ENCODE data around the gene SYNJ1. TPM values are rescaled to one million over a fixed set of nuclear protein-coding genes. Genes with fewer than 3 reads are reported as not detected.

SYNJ1 gene
- total and polyA plus RNA-seq, 2 of the 13 experiments (the other 11 are each of a cell fraction or from before 2014, with no cell fraction given): 2.0 to 2.7 TPM

- Histone ChIP-seq H2AFZ (ENCODE audit: low read length) (no peak overlapping the region), H3K27me3 (ENCODE audit: control insufficient read depth in 1 of 2, insufficient read depth in 2 of 2, low read length in 2 of 2) (no peaks in the 10 kb centered on the region), H3K4me3 (replicated peaks in 1 of 3; ENCODE audit: insufficient read depth in 1 of 3, low read depth in 2 of 3, low read length in 3 of 3) (no peak overlapping the region), H4K20me1 (ENCODE audit: insufficient read depth, low read length) (no peaks in the 10 kb centered on the region), H3K79me2 (ENCODE audit: insufficient read depth, low read length) (no peaks in the 10 kb centered on the region), H3K9me3 (ENCODE audit: low read length) (no peaks in the 10 kb centered on the region), H3K4me1 (ENCODE audit: insufficient read depth, low read length) (no peaks in the 10 kb centered on the region), H3K27ac (ENCODE audit: extremely low read length, insufficient read depth, low read length) (no peak overlapping the region), H3K9ac (ENCODE audit: insufficient read depth, low read depth, low read length) (no peak overlapping the region), H3K4me2 (ENCODE audit: low read depth, low read length) (no peak overlapping the region), H3K36me3 (replicated peaks in 1 of 2; ENCODE audit: control insufficient read depth in 1 of 2, insufficient read depth in 2 of 2, low read length in 2 of 2) (no peaks in the 10 kb centered on the region)
- ATAC-seq: no peak
- DNase-seq (ENCODE audit: low spot score): no peak
- no TSS peak for BruUV-seq (replicated peaks)
- CTCF ChIA-PET (ENCODE audit: low intra/inter-chr PET ratio, low total read pairs): no interaction called here
- in situ Hi-C loops (cut with HindIII; ENCODE audit: extremely low pct_ligation_motif_present, low pct_unique_long_range_greater_than_20kb) (no loop called here), intact Hi-C loops (cut with micrococcal nuclease; ENCODE audit: unreplicated experiment) (no loop called here)
- POLR2A ChIA-PET: no interaction called here
- no peak for FAIRE-seq
- TF ChIP-seq ZNF629 (CRISPR knock-in tag; conservative IDR thresholded peaks at IDR 0.05) (0 out of 2 replicates have a peak, but pooled peaks have one; percentile 12), REPIN1 (CRISPR knock-in tag; IDR thresholded peaks at IDR 0.05; ENCODE audit: borderline replicate concordance, low read depth) (no peak)
These were observed 34.2 kb downstream of the SYNJ1 start for GRCh38 chr21:32693581-32693980.

DNA sequence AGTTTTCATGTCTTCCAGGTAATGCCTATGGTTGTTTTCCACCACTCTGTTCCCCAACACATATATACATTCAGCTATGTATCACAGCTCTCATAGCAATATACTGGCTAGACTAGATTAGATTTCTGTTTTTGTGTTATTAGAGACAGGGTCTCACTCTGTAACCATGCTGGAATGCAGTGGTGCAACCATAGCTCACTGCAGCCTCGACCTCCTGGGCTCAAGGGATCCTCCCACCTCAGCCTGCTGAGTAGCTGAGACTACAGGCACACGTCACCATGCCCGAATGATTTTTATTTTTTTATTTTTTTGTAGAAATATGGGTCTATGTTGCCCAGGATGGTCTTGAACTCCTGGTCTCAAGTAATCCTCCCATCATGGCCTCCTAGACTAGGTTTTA is 37.7 kb downstream of the SYNJ1 start:
- in situ Hi-C loops (cut with HindIII; ENCODE audit: extremely low pct_ligation_motif_present, low pct_unique_long_range_greater_than_20kb): no loop called here
- FAIRE-seq: no peak
- CTCF ChIA-PET (ENCODE audit: low intra/inter-chr PET ratio, low total read pairs): no interaction called here
- 69% methylated on average over 3 of the region's 3 CpGs for WGBS (ENCODE audit: low lambda C conversion rate)
- no peaks in the 10 kb centered on the region for H3K9me3 ChIP-seq (ENCODE audit: low read length)
- BruUV-seq (replicated peaks): no TSS peak
- DNase-seq (ENCODE audit: low spot score): no peak
- H3K27ac ChIP-seq (ENCODE audit: extremely low read length, insufficient read depth, low read length): no peak overlapping the region
- H3K27me3 ChIP-seq (ENCODE audit: control insufficient read depth in 1 of 2, insufficient read depth in 2 of 2, low read length in 2 of 2): no peaks in the 10 kb centered on the region
- no peak overlapping the region for H2AFZ ChIP-seq (ENCODE audit: low read length)
- H3K36me3 ChIP-seq (replicated peaks in 1 of 2; ENCODE audit: control insufficient read depth in 1 of 2, insufficient read depth in 2 of 2, low read length in 2 of 2): peaks cover 0 to 3% of the 10 kb centered on the region in 2 experiments; a peak in 1 of 5 replicates
- H3K9ac ChIP-seq (ENCODE audit: insufficient read depth, low read depth, low read length): no peak overlapping the region
- no peak for TF ChIP-seq SMAD1 (CRISPR knock-in tag; IDR thresholded peaks at IDR 0.05; ENCODE audit: borderline replicate concordance, low read depth)
- TF ChIP-seq, protein P1, sequence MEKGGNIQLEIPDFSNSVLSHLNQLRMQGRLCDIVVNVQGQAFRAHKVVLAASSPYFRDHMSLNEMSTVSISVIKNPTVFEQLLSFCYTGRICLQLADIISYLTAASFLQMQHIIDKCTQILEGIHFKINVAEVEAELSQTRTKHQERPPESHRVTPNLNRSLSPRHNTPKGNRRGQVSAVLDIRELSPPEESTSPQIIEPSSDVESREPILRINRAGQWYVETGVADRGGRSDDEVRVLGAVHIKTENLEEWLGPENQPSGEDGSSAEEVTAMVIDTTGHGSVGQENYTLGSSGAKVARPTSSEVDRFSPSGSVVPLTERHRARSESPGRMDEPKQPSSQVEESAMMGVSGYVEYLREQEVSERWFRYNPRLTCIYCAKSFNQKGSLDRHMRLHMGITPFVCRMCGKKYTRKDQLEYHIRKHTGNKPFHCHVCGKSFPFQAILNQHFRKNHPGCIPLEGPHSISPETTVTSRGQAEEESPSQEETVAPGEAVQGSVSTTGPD (CRISPR knock-in tag; IDR thresholded peaks at IDR 0.05): no peak
- no peak for TF ChIP-seq PAWR (CRISPR knock-in tag; IDR thresholded peaks at IDR 0.05; ENCODE audit: borderline replicate concordance)
- no peak for TF ChIP-seq TCF7L2 (IDR thresholded peaks at IDR 0.05; ENCODE audit: low read depth, low read length)
- TF ChIP-seq, protein P2, sequence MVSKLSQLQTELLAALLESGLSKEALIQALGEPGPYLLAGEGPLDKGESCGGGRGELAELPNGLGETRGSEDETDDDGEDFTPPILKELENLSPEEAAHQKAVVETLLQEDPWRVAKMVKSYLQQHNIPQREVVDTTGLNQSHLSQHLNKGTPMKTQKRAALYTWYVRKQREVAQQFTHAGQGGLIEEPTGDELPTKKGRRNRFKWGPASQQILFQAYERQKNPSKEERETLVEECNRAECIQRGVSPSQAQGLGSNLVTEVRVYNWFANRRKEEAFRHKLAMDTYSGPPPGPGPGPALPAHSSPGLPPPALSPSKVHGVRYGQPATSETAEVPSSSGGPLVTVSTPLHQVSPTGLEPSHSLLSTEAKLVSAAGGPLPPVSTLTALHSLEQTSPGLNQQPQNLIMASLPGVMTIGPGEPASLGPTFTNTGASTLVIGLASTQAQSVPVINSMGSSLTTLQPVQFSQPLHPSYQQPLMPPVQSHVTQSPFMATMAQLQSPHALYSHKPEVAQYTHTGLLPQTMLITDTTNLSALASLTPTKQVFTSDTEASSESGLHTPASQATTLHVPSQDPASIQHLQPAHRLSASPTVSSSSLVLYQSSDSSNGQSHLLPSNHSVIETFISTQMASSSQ (IDR thresholded peaks at IDR 0.05; ENCODE audit: low read depth): no peak
- TF ChIP-seq, protein P2 (CRISPR knock-in tag; IDR thresholded peaks at IDR 0.05; ENCODE audit: borderline replicate concordance): no peak
- TF ChIP-seq, protein P3, sequence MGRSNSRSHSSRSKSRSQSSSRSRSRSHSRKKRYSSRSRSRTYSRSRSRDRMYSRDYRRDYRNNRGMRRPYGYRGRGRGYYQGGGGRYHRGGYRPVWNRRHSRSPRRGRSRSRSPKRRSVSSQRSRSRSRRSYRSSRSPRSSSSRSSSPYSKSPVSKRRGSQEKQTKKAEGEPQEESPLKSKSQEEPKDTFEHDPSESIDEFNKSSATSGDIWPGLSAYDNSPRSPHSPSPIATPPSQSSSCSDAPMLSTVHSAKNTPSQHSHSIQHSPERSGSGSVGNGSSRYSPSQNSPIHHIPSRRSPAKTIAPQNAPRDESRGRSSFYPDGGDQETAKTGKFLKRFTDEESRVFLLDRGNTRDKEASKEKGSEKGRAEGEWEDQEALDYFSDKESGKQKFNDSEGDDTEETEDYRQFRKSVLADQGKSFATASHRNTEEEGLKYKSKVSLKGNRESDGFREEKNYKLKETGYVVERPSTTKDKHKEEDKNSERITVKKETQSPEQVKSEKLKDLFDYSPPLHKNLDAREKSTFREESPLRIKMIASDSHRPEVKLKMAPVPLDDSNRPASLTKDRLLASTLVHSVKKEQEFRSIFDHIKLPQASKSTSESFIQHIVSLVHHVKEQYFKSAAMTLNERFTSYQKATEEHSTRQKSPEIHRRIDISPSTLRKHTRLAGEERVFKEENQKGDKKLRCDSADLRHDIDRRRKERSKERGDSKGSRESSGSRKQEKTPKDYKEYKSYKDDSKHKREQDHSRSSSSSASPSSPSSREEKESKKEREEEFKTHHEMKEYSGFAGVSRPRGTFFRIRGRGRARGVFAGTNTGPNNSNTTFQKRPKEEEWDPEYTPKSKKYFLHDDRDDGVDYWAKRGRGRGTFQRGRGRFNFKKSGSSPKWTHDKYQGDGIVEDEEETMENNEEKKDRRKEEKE (IDR thresholded peaks at IDR 0.05): no peak
- TF ChIP-seq HNRNPLL (IDR thresholded peaks at IDR 0.05; ENCODE audit: low read depth, low read length, poor library complexity, severe bottlenecking): no peak
- no peak for TF ChIP-seq PHF8 (CRISPR knock-in tag; IDR thresholded peaks at IDR 0.05)
- no peaks in the 10 kb centered on the region for H3K4me1 ChIP-seq (ENCODE audit: insufficient read depth, low read length)
- H3K79me2 ChIP-seq (ENCODE audit: insufficient read depth, low read length): no peaks in the 10 kb centered on the region
- intact Hi-C loops (cut with micrococcal nuclease; ENCODE audit: unreplicated experiment): no loop called here
- ATAC-seq: no peak
- H4K20me1 ChIP-seq (ENCODE audit: insufficient read depth, low read length): no peaks in the 10 kb centered on the region
- H3K4me3 ChIP-seq (replicated peaks in 1 of 3; ENCODE audit: insufficient read depth in 1 of 3, low read depth in 2 of 3, low read length in 3 of 3): no peak overlapping the region
- no peak overlapping the region for H3K4me2 ChIP-seq (ENCODE audit: low read depth, low read length)
- POLR2A ChIA-PET: no interaction called here
